ENCODE measurements around the gene IFI44L. TPM values are rescaled to one million over a fixed set of nuclear protein-coding genes. Genes with fewer than 3 reads are reported as not detected.

IFI44L gene
- total RNA-seq, 1 donor from 2014 or later: 1.7 TPM

DNA sequence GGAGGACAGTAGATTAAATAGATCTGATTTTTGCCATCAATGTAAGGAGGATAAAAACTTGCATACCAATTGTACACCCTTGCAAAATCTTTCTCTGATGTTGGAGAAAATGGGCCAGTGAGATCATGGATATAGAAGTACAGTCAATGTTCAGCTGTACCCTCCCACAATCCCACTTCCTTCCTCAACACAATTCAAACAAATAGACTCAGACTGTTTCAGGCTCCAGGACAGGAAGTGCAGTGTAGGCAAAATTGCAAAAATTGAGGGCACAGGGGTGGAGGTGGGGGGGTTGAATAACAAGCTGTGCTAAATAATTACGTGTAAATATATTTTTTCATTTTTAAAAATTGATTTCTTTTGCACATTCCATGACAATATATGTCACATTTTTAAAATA, 25.5 kb downstream of the IFI44L start:
- Histone ChIP-seq H3K4me1 (peaks cover 15% of the 10 kb centered on the region), H3K27me3 (no peaks in the 10 kb centered on the region), H3K9me3 (peaks cover 5% of the 10 kb centered on the region), H3K36me3 (no peaks in the 10 kb centered on the region), H3K27ac (no peak overlapping the region), H3K4me3 (no peak overlapping the region)
- intact Hi-C loops (cut with DNase I): no loop called here
- DNase-seq (ENCODE audit: extremely low spot score in 2 of 2): no peak
- TF ChIP-seq POLR2A (IDR thresholded peaks at IDR 0.05): no peak
- TF ChIP-seq, protein P1, sequence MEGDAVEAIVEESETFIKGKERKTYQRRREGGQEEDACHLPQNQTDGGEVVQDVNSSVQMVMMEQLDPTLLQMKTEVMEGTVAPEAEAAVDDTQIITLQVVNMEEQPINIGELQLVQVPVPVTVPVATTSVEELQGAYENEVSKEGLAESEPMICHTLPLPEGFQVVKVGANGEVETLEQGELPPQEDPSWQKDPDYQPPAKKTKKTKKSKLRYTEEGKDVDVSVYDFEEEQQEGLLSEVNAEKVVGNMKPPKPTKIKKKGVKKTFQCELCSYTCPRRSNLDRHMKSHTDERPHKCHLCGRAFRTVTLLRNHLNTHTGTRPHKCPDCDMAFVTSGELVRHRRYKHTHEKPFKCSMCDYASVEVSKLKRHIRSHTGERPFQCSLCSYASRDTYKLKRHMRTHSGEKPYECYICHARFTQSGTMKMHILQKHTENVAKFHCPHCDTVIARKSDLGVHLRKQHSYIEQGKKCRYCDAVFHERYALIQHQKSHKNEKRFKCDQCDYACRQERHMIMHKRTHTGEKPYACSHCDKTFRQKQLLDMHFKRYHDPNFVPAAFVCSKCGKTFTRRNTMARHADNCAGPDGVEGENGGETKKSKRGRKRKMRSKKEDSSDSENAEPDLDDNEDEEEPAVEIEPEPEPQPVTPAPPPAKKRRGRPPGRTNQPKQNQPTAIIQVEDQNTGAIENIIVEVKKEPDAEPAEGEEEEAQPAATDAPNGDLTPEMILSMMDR (IDR thresholded peaks at IDR 0.05): no peak
- TF ChIP-seq POLR2AphosphoS5 (IDR thresholded peaks at IDR 0.05; ENCODE audit: insufficient read depth in 1 of 2, low read depth in 1 of 2): no peak

DNA sequence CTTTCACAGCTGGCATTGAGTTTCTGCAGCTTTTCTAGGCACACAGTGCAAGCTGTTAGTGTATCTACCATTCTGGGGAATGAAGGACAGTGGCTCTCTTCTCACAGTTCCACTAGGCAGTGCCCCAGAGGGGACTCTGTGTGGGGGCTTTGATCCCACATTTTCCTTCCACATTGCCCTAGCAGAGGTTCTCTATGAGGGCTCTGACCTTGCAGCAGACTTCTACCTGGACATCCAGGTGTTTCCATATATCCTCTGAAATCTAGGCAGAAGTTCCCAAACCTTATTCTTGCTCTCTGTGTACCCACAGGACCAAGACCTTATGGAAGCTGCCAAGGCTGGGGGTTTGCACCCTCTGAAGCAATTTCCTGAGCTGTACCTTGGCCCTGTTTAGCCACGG, 27.0 kb downstream of the IFI44L start:
- H3K27me3 ChIP-seq: no peaks in the 10 kb centered on the region
- TF ChIP-seq POLR2A (IDR thresholded peaks at IDR 0.05): no peak
- TF ChIP-seq POLR2AphosphoS5 (IDR thresholded peaks at IDR 0.05; ENCODE audit: insufficient read depth in 1 of 2, low read depth in 1 of 2): no peak
- TF ChIP-seq, protein P1 (IDR thresholded peaks at IDR 0.05): no peak
- H3K4me1 ChIP-seq: peaks cover 29% of the 10 kb centered on the region
- DNase-seq (ENCODE audit: extremely low spot score in 2 of 2): no peak
- intact Hi-C loops (cut with DNase I): no loop called here
- H3K36me3 ChIP-seq: no peaks in the 10 kb centered on the region
- H3K4me3 ChIP-seq: no peak overlapping the region
- peaks cover 5% of the 10 kb centered on the region for H3K9me3 ChIP-seq
- H3K27ac ChIP-seq: no peak overlapping the region

- H3K4me1 ChIP-seq: peaks cover 40% of the 10 kb centered on the region
- peak within 1 kb of the TSS; percentile 31 for H3K27ac ChIP-seq
- no peak for DNase-seq (ENCODE audit: extremely low spot score in 2 of 2)
These were observed 29.4 kb downstream of the IFI44L start, which contains the start of gene IFI44 for GRCh38 chr1:78649628-78650027. IFI44 (plus strand) TSS chr1:78649831; CDS start chr1:78650196, 365 bp downstream.

DNA sequence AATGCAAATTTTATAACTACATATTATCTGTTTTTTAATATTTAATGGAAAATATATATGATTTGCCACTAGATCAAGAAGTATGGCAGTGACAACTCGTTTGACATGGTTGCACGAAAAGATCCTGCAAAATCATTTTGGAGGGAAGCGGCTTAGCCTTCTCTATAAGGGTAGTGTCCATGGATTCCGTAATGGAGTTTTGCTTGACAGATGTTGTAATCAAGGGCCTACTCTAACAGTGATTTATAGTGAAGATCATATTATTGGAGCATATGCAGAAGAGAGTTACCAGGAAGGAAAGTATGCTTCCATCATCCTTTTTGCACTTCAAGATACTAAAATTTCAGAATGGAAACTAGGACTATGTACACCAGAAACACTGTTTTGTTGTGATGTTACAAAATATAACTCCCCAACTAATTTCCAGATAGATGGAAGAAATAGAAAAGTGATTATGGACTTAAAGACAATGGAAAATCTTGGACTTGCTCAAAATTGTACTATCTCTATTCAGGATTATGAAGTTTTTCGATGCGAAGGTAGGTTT, 29.9 kb downstream of the IFI44L start:
- Histone ChIP-seq H3K4me3 (peak overlapping the region; percentile 35 to 38), H3K36me3 (no peaks in the 10 kb centered on the region), H3K4me1 (peaks cover 40% of the 10 kb centered on the region), H3K27me3 (no peaks in the 10 kb centered on the region), H3K27ac (peak overlapping the region; percentile 31), H3K9me3 (no peaks in the 10 kb centered on the region)
- DNase-seq (ENCODE audit: extremely low spot score in 2 of 2): no peak
- intact Hi-C loops (cut with DNase I): no loop called here
- TF ChIP-seq POLR2AphosphoS5 (IDR thresholded peaks at IDR 0.05; ENCODE audit: insufficient read depth in 1 of 2, low read depth in 1 of 2): no peak
- no peak for TF ChIP-seq POLR2A (IDR thresholded peaks at IDR 0.05)
- TF ChIP-seq, protein P1 (IDR thresholded peaks at IDR 0.05): no peak

More at GRCh38 chr1:78649628-78650027, 29.4 kb downstream of the IFI44L start, which contains the start of gene IFI44:
- H3K4me3 ChIP-seq: peak within 1 kb of the TSS; percentile 35 to 38
- peak in 1 of 2 donors; percentile 57 for TF ChIP-seq POLR2AphosphoS5 (IDR thresholded peaks at IDR 0.05; ENCODE audit: insufficient read depth in 1 of 2, low read depth in 1 of 2)
- TF ChIP-seq, protein P1 (IDR thresholded peaks at IDR 0.05): no peak
- intact Hi-C loops (cut with DNase I): no loop called here
- H3K9me3 ChIP-seq: no peaks in the 10 kb centered on the region
- no peaks in the 10 kb centered on the region for H3K36me3 ChIP-seq
- no peaks in the 10 kb centered on the region for H3K27me3 ChIP-seq

DNA sequence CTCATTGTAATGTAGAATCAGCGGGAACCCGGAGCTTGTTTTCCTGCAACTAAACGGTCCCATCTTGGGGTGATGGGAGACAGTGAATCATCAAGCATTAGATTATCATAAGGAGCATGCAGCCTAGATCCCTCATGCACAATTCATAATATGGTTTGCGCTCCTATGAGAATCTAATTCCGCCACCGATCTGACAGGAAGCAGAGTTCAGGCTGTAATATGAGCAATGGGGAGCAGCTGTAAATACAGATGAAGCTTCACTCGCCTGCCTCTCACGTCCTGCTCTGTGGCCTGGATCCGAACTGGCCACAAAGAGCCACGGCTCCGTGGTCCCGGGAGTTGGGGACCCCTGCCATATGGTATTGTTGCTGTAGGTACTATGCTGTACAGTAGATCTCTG, 31.0 kb downstream of the IFI44L start:
- no peak for DNase-seq (ENCODE audit: extremely low spot score in 2 of 2)
- Histone ChIP-seq H3K4me1 (peaks cover 40% of the 10 kb centered on the region), H3K4me3 (peak overlapping the region; percentile 35 to 38), H3K27me3 (no peaks in the 10 kb centered on the region), H3K27ac (peak overlapping the region; percentile 9), H3K36me3 (no peaks in the 10 kb centered on the region), H3K9me3 (no peaks in the 10 kb centered on the region)
- TF ChIP-seq POLR2AphosphoS5 (IDR thresholded peaks at IDR 0.05; ENCODE audit: insufficient read depth in 1 of 2, low read depth in 1 of 2): no peak
- no peak for TF ChIP-seq POLR2A (IDR thresholded peaks at IDR 0.05)
- TF ChIP-seq, protein P1 (IDR thresholded peaks at IDR 0.05): no peak
- intact Hi-C loops (cut with DNase I): no loop called here

Data from vagina (tissue), 2 donors.